HG02884 (cell line): ENCODE data around the gene PRDM7.
"Not testable (repeated sequence)": the region's sequence is repeated elsewhere in the genome, so short reads cannot be mapped to it uniquely, and the experiment has no call there.

Experiments used
- ATAC-seq: cut with Tn5 transposase; IDR thresholded peaks from one replicate; pipeline ENCODE4 v1.9.1; 2021; ENCODE audit warnings: mild to moderate bottlenecking, moderate library complexity; ENCODE audit not compliant: unreplicated experiment

The PRDM7 gene

DNA sequence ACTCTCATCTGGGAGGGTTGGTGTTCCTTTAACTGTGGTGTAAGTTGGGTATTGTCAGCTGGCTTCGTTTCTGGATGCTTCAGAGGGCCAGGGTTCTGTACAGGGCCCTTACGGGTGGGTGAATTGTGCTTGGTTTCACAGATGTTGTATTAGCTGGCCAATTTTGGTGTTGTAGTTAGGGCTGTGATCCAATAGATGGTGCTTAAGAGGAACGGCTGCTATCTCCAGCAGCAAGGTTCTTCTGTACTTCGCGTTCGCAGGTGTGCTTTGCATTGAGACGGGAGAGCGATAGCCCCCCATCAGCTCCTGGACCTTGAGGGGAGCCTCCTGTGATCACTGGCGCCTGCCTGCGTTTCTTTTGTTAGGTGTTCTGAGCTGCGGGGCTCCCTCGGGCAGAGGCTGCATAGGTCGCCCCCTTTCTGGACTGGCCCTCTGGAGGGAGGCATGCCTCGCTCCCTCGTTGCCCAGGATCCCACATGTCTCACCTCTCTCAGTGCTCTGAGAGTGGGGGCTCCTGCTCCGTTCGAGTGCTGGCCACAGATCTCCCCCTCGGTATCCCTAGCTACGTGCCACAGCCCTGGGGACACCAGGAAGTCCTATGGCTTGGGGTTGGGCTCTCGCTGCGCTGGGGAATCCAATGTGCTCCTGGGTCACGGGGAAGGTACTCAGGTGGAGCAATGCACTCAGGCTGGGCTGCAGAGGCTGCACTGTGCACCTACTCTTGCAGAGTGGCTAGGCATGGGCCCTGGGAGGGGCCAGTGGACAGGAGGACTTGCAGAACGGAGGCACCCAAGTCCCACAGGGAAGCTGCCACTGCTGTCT, 837 bp upstream of the PRDM7 start:
- no peak for ATAC-seq

DNA sequence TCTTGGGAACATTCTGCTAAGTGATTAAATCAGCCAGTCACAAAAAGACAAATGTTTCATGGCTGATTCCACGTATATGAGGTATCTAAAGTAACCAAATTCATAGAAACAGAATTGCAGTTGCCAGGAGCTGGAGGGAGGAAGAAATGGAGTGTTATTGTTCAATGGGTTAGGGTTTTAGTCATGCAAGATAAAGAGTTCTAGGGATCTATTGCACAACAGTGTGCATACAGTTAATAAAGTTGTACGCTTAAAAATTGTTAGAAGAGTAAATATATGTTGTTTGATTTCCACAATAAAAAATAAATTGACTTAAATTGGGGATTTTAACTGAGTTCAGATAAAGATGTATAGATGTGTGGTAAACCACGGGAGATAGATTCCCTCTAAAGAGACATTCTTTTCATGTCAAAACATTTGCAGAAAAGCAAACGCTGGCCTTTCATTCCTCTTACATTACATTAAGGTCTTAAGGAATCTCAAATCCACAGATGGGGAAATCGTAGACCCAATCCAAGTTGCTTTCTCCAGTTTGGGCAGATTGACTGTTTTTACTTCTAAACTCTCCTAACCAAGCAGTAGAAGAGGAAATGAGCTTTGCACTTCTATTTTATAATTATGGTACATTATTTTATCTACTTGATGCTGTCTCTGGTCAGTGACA, 4.6 kb downstream of the PRDM7 start:
- ATAC-seq = no peak

DNA sequence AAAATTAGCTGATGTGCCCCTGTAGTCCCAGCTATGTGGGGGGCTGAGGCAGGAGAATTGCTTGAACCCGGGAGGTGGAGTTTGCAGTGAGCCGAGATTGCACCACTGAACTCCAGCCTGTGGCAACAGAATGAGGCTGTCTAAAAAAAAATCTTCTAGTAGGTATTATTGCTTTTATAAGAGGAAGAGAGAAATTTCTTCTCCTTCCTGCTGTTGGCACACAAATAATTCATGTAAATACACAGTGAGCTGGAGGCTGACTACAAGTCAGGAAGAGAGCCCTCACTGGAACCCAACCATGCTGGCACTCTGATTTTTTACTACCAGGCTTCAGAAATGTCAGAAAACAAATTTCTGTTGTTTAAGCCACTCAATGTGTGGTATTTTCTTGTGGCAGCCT, 6.7 kb downstream of the PRDM7 start:
- no peak for ATAC-seq

DNA sequence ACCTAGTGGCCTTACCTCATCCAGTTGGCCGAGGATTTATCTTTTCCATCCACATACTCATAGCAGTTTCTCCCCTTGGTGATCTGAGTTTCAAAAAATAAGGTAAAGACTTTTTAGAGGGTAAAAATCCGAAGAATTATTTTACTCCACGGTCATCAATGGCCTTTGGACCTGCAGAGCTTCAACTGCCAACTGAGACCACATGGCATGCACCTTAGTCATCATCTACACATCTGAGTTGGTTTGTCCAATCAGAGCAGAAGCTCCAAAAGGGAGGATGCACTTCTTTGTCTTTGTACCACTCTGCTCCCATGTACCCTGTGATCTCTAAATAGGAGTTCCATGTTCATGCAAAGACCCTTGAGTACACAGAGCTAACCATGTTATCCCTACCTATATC, 15.7 kb downstream of the PRDM7 start:
- no peak for ATAC-seq

DNA sequence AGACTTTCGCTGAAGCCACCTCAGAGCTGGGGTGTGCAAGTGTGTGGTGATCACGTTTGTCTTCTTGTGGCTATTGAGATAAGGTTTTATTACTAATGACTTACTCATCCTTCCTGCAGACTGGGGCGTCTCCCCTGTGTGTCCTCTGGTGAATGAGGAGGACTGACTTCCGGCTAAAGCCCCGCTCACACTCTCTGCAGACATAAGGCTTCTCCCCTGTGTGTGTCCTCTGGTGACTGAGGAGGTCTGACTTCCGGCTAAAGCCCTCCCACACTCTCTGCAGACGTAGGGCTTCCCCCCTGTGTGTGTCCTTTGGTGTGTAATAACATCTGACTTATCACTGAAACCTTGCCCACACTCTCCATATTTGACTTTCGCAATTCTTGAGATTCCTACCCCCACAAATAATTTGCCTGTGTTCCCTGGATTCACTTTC, 19.4 kb downstream of the PRDM7 start:
- ATAC-seq = no peak

DNA sequence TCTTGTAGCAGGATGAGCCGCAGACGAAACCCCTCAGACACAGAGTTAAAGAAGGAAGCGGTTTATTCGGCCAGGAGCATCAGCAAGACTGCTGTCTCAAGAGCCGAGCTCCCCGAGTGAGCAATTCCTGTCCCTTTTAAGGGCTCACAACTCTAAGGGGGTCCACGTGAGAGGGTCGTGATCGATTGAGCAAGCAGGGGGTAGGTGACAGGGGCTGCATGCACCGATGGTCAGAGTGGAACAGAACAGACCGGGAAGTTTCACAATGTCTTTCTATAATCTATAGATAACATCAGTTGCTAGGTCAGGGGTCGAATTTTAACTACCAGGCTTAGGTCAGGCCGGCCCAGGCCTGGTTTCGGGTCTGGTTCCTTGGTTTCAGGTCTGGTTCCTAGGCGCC, 20.6 kb downstream of the PRDM7 start:
- ATAC-seq = not testable (repeated sequence)

DNA sequence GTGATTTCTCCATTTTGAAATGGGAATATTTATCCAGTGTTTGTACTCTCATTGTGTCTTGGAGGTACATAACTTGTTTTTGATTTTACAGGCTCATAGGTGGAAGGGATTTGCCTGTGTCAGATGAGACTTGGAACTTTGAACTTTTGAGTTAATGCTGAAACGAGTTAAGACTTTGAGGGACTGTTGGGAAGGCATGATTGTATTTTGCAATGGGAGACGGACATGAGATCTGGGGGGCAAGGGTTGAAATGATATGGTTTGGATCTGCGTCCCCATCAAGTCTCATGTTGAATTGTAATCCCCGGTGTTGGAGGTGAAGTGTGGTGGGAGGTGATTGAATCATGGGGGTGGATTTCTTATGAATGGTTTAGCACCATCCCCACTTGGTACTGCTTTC, 21.8 kb downstream of the PRDM7 start:
- no peak for ATAC-seq

DNA sequence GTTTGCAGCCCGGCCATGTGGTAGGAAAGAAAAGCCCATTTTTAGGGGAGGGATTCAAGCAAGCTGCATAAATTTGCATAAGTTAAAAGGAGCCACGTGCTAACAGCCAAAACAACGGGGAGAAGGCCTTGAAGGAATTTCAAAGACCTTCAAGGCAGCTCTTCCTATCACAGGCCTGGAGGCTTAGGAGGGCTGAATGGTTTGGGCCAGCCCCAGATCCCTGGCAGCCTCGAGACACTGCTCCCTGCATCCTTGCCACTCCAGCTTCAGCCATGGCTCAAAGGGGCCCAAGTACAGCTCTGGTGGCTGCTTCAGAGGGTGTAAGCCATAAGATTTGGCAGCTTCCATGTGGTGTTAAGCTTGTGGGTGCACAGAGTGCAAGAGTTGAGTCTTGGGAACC, 22.6 kb downstream of the PRDM7 start:
- no peak for ATAC-seq

DNA sequence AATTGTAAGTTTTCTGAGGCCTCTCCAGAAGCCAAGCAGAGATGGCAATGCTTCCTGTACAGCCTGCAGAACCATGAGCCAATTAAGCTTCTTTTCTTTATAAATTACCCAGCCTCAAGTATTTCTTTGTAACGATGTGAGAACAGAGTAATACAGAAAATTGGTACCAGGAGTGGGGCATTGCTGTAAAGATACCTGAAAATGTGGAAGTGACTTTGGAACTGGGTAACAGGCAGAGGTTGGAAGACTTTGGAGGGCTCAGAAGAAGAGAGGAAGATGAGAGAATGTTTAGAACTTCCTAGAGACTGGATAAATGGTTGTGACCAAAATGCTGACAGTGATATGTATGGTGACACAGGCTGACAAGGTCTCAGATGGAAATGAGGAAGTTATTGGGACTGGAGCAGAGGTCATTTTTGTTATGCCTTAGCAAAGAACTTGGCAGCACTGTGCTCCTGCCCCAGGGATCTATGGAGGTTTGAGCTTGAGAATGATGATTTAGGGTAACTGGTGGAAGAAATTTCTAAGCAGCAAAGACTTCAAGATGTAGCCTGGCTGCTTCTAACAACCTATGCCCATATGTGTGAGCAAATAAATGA, 23.1 kb downstream of the PRDM7 start:
- no peak for ATAC-seq

DNA sequence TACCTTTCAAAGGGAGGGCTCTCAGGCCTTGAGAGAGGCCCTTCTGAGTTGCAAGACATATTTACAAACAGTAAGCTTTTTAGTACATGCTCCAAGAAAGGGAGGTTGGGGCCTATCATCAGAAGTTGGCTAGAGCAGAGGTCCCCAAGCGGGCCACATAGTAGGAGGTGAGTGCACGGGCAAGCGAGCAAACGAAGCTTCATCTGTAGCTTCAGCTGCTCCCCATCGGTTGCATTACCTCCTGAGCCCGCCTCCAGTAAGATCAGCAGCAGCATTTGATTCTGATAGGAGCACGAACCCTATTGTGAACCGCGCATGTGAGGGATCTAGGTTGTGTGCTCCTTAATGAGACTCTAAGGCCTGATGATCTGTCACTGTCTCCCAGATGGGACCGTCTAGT, 26.2 kb downstream of the PRDM7 start:
- ATAC-seq = no peak

DNA sequence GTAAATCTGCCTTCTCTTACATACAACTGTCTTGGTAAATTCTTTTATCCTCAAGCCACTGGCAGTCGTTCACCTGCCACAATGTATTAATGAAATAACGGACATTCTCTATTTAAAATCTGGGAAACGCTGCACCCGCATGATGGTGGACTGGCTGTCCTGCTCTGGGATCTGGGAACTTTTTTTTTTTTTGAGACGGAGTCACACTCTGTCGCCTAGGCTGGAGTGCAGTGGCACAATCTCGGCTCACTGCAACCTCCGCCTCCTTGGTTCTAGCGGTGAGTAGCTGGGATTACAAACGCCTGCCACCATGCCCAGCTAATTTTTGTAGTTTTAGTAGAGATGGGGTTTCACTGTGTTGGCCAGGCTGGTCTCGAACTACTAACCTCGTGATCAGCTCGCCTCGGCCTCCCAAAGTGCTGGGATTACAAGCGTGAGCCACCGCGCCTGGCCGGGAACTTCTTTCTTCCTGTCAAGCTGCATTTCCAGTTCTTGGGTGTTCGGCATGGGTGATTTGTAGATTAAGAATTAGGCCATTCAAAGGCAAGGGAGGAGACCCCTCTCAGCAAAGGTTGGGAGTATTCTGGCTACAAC, 28.3 kb downstream of the PRDM7 start:
- ATAC-seq = no peak

DNA sequence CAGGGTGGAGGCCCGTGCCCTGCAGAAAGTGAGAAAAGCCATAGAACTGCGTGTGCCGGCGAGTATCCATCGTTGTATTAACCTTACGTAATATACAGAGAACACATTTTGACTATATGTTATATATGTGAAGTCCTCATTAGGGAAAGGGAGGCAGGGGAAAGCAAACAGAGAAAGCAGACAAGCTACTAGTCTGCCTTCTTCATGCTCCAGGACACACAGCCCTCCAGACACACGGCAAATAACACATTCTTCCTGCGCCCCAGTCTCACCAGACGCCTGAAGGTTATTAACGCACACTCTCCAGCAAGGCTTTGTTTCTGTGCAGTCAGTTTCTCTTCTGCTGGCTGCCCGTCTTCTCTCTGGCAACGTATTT, 28.8 kb downstream of the PRDM7 start:
- ATAC-seq = no peak

DNA sequence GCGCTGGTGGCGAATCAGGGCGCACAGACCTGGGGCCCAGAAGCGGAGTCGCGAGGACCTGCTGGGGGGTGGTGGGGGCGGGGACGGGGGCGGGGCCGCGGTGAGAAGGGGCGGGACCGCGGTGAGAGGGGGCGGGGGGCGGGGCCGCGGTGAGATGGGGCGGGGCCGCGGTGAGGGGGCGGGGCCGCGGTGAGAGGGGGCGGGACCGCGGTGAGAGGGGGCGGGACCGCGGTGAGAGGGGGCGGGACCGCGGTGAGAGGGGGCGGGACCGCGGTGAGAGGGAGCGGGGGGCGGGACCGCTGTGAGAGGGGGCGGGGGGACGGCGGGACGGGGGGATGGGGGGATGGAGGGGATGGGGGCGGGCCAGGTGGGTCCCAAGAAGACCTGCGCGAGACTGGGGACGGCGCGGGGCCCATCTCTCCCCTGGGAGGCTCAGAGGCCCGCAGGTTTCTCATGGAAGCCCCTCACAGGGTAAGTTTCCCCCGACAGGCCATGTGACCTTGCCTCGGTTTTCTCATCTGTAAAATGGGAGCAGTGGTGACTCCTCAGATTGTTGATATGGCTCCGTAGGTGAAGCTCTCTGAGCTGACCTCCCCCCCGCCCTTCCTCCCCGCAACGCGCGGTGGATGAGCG, 29.3 kb downstream of the PRDM7 start:
- ATAC-seq = no peak

DNA sequence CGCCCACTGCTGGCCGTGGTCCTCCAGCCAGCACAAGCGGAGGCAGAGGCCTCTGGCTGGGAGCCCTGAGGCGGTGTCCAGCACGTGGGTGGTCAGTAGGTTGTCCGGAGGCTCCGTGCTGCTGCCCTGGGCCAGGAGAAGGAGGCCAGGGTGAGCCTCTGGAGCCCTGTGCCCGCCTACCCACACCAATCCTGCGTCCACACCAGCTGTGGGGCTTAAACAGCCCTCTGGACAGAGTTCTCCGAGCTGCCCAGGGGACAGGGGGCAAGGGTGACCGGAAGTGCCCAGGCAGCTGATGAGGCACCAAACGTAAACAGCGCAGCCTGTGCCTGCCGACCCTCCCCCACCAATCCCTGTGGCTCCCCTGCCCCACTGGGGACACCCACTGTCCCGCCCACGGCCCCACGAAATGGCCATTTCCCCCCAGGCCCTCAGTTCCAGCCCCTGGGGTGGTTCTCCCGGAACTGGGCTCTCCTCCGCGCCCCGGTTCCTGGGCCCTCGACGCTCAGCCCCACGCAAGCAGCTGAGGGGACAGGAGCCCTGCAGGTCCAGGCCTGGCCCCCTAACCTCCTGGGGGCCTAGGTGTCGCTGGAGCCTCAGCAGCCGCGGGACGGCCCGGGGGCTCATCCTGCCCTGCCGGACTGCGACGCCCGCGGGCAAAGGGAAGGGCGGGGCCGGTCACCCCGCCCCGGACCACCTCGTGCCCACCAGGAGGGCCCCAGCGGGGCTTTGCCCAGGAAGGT, 30.0 kb downstream of the PRDM7 start:
- ATAC-seq = no peak

DNA sequence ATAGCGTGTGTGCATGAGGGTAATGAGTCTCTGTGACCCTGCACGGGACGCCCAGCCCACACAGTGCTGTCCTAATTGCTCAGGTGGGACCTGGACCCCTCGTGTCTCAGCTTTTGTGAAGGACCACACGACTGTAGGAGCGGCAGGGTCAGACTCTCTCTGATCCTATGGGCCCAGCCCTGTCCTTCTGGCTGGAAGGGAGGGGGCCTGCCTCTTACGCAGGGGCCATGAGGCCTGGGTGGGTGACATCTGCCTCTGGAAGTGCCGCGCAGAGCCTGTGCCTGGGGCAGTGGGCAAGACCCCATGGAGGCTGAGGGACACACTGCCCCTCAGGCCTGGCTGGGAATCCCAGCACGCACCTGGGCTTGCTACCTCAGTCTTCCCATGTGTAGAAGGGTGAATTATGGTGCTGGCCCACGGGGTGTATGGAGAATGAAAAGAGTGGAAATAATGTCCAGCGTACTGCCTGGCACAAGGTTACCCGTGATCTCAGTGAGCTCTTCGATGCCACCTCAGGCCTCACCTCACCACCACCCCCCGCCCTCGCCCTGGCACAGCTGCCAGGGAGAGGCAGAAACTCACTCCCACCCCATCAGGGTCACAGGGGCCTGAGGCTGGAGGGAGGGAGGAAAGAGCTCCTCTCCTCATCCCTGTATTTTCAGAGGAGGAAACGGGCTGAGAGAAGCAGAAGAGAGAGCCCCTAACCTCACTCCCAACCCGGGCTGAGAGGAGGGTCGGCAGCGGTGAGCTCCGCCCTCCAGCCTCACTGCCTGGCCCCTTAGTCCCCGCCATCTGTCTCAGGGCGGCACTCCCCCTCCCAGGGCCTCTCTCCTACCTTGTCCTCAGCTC, 30.8 kb downstream of the PRDM7 start:
- ATAC-seq = no peak

DNA sequence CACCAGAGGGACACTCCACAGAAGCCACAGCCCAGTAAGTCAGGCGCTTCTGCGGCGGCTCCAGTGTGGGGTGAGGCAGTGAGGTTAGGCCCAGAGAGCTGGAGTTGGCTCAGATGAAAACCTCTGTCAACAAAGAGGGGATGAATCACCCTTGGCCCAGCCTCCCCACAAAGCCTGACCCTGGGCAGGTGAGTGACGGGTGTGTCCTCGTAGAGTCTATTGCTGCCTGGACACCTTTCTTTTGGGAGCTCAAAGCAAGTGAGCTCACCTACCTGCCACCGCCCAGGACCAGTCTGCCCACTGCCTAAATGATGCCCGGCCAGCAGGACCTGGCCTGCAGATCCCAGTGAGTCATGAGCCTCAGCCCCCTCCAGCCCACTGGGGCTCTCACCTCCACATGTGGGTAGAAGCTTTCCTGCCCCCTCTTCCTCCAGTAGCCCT, 33.0 kb downstream of the PRDM7 start:
- ATAC-seq = no peak

DNA sequence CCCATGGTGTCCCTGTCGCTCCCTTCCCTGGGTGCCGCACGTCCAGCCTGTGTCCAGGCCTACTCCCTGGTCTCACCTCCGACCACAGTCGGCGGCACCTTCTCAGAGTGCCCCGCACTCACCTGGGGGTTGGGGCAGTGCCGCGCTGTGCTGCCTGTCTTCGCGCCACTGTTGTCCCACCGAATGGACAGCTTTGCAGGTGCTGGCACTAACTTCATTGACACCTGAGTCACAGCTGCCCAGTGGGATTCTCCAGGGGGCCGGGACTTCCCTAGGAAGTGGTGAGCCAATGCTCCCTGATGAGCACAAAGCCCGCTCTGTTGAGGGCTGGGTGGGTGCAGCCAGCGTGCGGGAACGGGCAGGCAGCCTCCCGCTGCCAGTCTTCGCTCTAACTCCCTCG, 33.6 kb downstream of the PRDM7 start:
- ATAC-seq = no peak

DNA sequence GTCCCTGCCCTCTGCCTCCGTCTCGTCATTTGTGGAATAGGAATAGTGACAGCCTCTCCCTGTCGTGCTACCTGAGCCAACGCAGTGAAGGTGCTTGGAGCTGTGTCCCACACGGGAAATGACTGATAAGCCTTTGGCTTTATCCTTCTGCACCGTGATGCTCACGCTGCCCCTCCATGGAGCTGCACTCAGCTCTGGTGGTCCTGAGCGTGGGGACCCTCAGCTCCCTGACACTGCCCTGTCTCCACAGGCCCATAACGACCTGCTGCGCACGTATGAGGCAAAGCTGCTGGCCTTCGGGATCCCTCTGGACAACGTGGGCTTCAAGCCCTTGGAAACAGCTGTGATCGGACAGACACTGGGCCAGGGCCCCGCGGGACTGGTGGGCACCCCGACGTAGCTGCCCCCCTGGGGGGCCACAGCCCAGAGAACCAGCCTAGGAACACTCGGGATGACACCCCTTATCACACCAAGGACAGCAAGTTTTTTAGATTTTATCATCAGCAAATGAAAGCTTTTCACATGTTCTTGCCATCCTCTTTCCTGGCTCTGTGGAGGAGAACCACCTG, 34.1 kb downstream of the PRDM7 start:
- no peak for ATAC-seq

DNA sequence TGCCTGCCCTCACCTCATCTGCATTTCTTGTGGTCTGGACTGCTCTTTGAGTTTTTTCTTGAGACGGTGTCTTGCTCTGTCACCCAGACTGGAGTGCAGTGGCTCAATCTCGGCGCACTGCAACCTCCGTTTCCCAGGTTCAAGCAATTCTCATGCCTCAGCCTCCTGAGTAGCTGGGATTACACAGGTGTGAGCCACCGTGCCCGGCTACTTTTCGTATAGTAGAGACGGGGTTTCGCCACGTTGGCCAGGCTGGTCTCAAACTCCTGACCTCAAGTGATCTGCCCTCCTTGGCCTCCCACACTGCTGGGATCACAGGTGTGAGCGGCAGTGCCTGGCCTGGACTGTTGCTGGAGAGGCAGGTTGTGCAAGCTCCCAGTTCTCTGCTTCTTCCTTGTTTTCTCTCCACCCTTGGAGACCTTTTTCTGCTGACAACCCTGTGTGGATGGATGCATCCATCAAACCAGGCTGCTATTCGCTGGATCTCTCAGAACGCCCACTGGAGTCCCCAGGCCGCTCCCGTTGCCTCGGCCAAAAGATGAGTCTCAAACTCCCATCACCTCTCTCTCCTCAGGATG, 35.1 kb downstream of the PRDM7 start:
- no peak for ATAC-seq
